ENCODE data around the gene GPR157.

DNA sequence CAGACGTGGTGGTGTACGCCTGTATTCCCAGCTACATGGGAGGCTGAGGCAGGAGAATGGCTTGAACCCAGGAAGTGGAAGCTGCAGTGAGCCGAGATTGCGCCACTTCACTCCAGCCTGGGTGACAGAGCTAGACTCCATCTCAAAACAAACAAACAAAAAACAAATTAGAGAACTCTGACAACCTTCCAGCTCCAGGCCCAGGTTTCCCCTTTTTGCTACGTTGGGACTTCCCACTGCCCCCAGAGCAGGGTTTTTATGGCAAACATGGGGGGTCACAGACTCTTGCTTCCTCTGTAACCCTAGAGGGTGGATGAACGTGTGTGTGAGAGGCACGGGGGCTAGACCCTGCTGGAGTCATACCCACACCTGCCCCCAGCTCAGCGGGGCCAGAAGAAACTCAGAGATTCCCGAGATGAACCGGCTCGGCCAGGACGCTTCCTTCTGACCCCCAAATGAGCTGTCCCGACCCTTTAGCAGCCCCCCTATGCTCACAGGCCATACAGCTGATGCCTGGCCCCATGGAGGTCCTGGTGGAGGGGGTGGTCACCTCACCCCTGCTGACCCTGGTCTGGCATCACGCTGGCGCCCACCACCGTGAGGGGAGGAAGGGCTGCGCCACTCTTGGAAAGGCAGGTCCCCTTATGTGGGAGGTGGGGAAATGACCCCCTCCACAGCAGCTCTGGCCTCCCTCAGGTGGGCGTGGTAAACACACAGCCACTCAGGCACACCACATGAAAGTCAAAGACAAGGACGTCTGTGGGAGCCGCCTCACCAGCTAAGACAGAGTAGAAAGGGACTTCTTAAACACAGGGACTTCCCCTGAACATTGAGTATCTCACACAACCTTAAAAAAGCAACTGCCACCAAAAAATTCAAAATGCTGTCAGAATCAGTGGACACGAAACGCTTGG is 7.1 kb downstream of the GPR157 start:
- TF ChIP-seq EZH2 (IDR thresholded peaks at IDR 0.05; ENCODE audit: low read depth, unreplicated experiment) (no peak), JUNB (IDR thresholded peaks at IDR 0.05; ENCODE audit: unreplicated experiment) (no peak), EZH2phosphoT487 (IDR thresholded peaks at IDR 0.05; ENCODE audit: unreplicated experiment) (no peak), CREB1 (CRISPR knock-in tag; IDR thresholded peaks at IDR 0.05; ENCODE audit: low read depth) (no peak), POLR2AphosphoS5 (IDR thresholded peaks at IDR 0.05; ENCODE audit: low read depth) (no peak), ZNF331 (CRISPR knock-in tag; IDR thresholded peaks at IDR 0.05; ENCODE audit: low read depth) (no peak), ZNF114 (CRISPR knock-in tag; IDR thresholded peaks at IDR 0.05) (no peak), STAT1 (IDR thresholded peaks at IDR 0.05; ENCODE audit: unreplicated experiment) (no peak)
- TF ChIP-seq, protein P1, sequence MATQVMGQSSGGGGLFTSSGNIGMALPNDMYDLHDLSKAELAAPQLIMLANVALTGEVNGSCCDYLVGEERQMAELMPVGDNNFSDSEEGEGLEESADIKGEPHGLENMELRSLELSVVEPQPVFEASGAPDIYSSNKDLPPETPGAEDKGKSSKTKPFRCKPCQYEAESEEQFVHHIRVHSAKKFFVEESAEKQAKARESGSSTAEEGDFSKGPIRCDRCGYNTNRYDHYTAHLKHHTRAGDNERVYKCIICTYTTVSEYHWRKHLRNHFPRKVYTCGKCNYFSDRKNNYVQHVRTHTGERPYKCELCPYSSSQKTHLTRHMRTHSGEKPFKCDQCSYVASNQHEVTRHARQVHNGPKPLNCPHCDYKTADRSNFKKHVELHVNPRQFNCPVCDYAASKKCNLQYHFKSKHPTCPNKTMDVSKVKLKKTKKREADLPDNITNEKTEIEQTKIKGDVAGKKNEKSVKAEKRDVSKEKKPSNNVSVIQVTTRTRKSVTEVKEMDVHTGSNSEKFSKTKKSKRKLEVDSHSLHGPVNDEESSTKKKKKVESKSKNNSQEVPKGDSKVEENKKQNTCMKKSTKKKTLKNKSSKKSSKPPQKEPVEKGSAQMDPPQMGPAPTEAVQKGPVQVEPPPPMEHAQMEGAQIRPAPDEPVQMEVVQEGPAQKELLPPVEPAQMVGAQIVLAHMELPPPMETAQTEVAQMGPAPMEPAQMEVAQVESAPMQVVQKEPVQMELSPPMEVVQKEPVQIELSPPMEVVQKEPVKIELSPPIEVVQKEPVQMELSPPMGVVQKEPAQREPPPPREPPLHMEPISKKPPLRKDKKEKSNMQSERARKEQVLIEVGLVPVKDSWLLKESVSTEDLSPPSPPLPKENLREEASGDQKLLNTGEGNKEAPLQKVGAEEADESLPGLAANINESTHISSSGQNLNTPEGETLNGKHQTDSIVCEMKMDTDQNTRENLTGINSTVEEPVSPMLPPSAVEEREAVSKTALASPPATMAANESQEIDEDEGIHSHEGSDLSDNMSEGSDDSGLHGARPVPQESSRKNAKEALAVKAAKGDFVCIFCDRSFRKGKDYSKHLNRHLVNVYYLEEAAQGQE (IDR thresholded peaks at IDR 0.05; ENCODE audit: unreplicated experiment), result no peak
- TF ChIP-seq, protein P2, sequence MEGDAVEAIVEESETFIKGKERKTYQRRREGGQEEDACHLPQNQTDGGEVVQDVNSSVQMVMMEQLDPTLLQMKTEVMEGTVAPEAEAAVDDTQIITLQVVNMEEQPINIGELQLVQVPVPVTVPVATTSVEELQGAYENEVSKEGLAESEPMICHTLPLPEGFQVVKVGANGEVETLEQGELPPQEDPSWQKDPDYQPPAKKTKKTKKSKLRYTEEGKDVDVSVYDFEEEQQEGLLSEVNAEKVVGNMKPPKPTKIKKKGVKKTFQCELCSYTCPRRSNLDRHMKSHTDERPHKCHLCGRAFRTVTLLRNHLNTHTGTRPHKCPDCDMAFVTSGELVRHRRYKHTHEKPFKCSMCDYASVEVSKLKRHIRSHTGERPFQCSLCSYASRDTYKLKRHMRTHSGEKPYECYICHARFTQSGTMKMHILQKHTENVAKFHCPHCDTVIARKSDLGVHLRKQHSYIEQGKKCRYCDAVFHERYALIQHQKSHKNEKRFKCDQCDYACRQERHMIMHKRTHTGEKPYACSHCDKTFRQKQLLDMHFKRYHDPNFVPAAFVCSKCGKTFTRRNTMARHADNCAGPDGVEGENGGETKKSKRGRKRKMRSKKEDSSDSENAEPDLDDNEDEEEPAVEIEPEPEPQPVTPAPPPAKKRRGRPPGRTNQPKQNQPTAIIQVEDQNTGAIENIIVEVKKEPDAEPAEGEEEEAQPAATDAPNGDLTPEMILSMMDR (conservative IDR thresholded peaks at IDR 0.05; ENCODE audit: low read depth in 2 of 2), result no peak
- TF ChIP-seq, protein P3, sequence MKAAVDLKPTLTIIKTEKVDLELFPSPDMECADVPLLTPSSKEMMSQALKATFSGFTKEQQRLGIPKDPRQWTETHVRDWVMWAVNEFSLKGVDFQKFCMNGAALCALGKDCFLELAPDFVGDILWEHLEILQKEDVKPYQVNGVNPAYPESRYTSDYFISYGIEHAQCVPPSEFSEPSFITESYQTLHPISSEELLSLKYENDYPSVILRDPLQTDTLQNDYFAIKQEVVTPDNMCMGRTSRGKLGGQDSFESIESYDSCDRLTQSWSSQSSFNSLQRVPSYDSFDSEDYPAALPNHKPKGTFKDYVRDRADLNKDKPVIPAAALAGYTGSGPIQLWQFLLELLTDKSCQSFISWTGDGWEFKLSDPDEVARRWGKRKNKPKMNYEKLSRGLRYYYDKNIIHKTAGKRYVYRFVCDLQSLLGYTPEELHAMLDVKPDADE (IDR thresholded peaks at IDR 0.05), result no peak
